ENCODE measurements around the gene NPHP3.
"Not testable (repeated sequence)": the region's sequence is repeated elsewhere in the genome, so short reads cannot be mapped to it uniquely, and the experiment has no call there.

NPHP3 gene, protein sequence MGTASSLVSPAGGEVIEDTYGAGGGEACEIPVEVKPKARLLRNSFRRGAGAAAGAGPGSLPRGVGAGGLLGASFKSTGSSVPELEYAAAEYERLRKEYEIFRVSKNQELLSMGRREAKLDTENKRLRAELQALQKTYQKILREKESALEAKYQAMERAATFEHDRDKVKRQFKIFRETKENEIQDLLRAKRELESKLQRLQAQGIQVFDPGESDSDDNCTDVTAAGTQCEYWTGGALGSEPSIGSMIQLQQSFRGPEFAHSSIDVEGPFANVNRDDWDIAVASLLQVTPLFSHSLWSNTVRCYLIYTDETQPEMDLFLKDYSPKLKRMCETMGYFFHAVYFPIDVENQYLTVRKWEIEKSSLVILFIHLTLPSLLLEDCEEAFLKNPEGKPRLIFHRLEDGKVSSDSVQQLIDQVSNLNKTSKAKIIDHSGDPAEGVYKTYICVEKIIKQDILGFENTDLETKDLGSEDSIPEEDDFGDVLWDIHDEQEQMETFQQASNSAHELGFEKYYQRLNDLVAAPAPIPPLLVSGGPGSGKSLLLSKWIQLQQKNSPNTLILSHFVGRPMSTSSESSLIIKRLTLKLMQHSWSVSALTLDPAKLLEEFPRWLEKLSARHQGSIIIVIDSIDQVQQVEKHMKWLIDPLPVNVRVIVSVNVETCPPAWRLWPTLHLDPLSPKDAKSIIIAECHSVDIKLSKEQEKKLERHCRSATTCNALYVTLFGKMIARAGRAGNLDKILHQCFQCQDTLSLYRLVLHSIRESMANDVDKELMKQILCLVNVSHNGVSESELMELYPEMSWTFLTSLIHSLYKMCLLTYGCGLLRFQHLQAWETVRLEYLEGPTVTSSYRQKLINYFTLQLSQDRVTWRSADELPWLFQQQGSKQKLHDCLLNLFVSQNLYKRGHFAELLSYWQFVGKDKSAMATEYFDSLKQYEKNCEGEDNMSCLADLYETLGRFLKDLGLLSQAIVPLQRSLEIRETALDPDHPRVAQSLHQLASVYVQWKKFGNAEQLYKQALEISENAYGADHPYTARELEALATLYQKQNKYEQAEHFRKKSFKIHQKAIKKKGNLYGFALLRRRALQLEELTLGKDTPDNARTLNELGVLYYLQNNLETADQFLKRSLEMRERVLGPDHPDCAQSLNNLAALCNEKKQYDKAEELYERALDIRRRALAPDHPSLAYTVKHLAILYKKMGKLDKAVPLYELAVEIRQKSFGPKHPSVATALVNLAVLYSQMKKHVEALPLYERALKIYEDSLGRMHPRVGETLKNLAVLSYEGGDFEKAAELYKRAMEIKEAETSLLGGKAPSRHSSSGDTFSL (N-terminal part only)

DNA sequence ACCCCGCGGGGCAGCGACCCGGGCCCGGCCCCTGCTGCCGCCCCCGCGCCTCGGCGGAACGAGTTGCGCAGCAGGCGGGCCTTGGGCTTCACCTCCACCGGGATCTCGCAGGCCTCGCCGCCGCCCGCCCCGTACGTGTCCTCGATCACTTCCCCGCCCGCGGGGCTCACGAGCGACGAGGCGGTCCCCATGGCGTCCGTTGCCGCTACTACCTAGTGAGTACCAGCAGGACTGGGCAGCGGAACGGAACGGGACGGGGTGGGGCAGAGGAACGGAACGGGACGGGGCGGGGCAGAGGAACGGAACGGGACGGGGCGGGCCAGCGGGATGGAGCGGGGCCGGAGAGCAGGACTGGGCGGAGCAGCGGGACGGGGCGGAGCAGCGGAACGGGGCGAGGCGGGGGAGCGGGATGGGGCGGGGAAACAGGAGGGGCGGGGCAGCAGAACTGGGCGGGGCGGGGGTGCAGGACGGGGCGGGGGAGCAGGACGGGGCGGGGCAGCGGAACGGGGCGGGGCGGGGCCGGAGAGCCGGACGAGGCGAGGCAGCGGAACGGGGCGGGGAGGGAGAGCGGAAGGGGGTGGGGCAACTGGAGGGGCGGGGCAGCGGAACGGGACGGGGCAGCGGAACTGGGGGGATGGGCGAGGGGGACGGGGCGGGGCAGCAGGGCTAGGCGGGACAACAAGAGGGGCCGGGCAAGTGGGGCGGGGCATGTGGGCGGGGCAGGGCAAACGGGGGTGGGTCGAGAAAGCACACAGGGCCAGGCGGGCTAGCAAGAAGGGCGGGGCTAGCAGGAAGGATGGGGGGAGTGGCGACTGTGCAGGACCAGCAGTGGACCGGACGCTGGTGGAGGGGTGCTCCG, at the start of gene NPHP3:
TSS of gene NPHP3 (minus strand) at position 245 of the 859 bp plus-strand sequence. CDS start at position 191, 54 bp downstream.
- peaks cover 0 to 13% of the 10 kb centered on the region in 2 donors for H3K36me3 ChIP-seq (ENCODE audit: control insufficient read depth in 1 of 2, insufficient read depth in 2 of 2, low read length in 2 of 2)
- H3K9me3 ChIP-seq (ENCODE audit: control insufficient read depth in 1 of 2, low read length in 2 of 2): no peaks in the 10 kb centered on the region
- no peaks in the 10 kb centered on the region for H3K27me3 ChIP-seq (ENCODE audit: low read depth, low read length)
- peaks cover 0 to 19% of the 10 kb centered on the region in 2 donors for H3K4me1 ChIP-seq (ENCODE audit: control insufficient read depth in 1 of 2, insufficient read depth in 2 of 2, low read length in 2 of 2)
- peak within 1 kb of the TSS; percentile 70 to 78 for H3K4me3 ChIP-seq (ENCODE audit: low read depth in 1 of 2, low read length in 2 of 2)
- peak within 1 kb of the TSS; percentile 62 for H3K27ac ChIP-seq (ENCODE audit: low read length)

DNA sequence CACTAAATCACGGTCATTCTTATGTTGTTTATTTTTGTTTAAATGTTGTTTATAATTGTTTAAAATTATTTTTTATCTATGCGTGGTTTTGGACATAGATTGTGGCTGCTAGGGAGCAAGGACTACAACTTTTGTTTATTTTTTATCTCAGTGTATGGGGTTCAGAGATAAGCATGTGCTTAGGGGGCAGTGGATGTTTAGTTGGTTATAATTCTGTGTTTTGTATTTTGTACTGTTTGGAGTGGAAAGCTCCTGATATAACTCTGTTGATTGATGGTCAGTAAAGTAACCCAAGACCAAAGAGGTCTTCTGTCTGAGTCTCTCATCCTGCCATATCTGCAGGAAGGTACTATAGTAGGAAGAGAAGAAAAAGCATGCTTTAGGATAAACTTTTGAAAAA, 36.5 kb upstream of the NPHP3 start:
- Histone ChIP-seq H3K27ac (ENCODE audit: low read length) (no peak overlapping the region), H3K36me3 (ENCODE audit: control insufficient read depth in 1 of 2, insufficient read depth in 2 of 2, low read length in 2 of 2) (no peaks in the 10 kb centered on the region)

DNA sequence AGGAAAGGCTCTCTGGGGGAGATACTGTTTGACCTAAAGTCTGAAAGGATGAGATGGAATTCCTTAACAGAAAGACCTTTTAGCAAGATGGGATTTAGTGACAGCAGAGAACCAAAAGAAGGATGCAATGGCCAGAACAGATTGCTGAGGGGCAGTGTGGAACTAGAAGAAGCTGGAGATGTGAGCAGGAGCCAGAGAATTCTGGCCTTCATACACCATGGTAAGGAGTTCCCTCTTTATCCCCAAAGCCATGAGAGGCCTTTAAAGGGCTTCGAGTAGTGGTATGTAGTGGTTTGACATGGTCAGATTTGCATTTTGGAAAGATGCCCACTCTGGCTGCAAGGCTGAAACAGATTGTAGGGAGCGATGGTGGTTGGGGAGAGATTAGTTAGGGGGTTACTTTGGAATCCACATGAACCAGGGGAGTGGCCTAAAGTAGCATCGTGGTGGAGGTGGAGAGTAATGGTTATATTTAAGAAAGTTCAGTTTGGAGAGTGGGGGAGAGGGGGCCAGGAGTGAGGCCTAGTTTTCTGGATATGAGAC, 34.0 kb upstream of the NPHP3 start:
- H3K4me3 ChIP-seq (ENCODE audit: low read depth in 1 of 2, low read length in 2 of 2): no peak overlapping the region
- no peaks in the 10 kb centered on the region for H3K9me3 ChIP-seq (ENCODE audit: control insufficient read depth in 1 of 2, low read length in 2 of 2)
- H3K36me3 ChIP-seq (ENCODE audit: control insufficient read depth in 1 of 2, insufficient read depth in 2 of 2, low read length in 2 of 2): no peaks in the 10 kb centered on the region
- H3K27ac ChIP-seq (ENCODE audit: low read length): no peak overlapping the region
- no peaks in the 10 kb centered on the region for H3K27me3 ChIP-seq (ENCODE audit: low read depth, low read length)
- no peaks in the 10 kb centered on the region for H3K4me1 ChIP-seq (ENCODE audit: control insufficient read depth in 1 of 2, insufficient read depth in 2 of 2, low read length in 2 of 2)

More for the DNA sequence above, 36.5 kb upstream of the NPHP3 start:
- Histone ChIP-seq H3K27me3 (ENCODE audit: low read depth, low read length) (no peaks in the 10 kb centered on the region), H3K4me1 (ENCODE audit: control insufficient read depth in 1 of 2, insufficient read depth in 2 of 2, low read length in 2 of 2) (no peaks in the 10 kb centered on the region), H3K4me3 (ENCODE audit: low read depth in 1 of 2, low read length in 2 of 2) (no peak overlapping the region), H3K9me3 (ENCODE audit: control insufficient read depth in 1 of 2, low read length in 2 of 2) (no peaks in the 10 kb centered on the region)

DNA sequence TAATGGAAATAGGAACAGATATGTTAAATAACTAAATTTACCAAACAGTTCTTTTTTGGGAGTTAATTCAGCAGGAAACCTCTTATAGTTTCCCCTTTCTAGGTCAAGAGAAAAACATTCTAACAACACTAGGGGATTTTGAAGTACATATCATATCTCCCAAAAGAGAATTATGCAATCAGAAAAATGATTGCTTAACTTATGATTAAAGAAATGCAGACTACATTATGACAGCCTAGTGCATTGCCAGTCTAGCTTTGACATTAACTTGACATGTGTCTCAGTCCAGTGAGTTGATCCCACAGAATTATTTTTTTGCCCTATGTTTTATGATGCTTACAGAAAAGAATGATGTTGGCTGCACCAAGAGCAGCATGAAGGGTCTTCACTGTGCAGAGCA, 31.7 kb upstream of the NPHP3 start:
- no peaks in the 10 kb centered on the region for H3K4me1 ChIP-seq (ENCODE audit: control insufficient read depth in 1 of 2, insufficient read depth in 2 of 2, low read length in 2 of 2)
- H3K27ac ChIP-seq (ENCODE audit: low read length): no peak overlapping the region
- no peak overlapping the region for H3K4me3 ChIP-seq (ENCODE audit: low read depth in 1 of 2, low read length in 2 of 2)
- no peaks in the 10 kb centered on the region for H3K27me3 ChIP-seq (ENCODE audit: low read depth, low read length)
- no peaks in the 10 kb centered on the region for H3K9me3 ChIP-seq (ENCODE audit: control insufficient read depth in 1 of 2, low read length in 2 of 2)
- H3K36me3 ChIP-seq (ENCODE audit: control insufficient read depth in 1 of 2, insufficient read depth in 2 of 2, low read length in 2 of 2): no peaks in the 10 kb centered on the region

DNA sequence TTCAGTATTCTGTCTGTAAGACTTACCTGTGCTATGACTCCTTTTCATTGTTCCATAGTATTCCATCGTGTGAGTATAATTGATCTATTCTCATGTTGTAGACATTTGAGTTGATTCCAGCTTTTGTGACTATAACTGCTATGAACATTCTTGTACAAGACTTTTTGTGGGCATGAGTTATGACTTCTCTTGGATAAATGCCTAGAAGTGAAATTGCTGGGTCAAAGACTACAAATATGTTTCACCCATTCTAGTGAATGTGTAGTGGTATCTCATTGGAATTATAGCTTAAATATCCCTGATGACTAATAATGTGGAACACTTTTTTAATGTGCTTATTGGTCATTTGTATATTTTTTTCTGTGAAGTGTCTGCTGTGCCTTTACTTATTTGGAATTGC, 27.6 kb upstream of the NPHP3 start:
- no peaks in the 10 kb centered on the region for H3K27me3 ChIP-seq (ENCODE audit: low read depth, low read length)
- H3K27ac ChIP-seq (ENCODE audit: low read length): no peak overlapping the region
- no peaks in the 10 kb centered on the region for H3K9me3 ChIP-seq (ENCODE audit: control insufficient read depth in 1 of 2, low read length in 2 of 2)
- no peak overlapping the region for H3K4me3 ChIP-seq (ENCODE audit: low read depth in 1 of 2, low read length in 2 of 2)
- H3K4me1 ChIP-seq (ENCODE audit: control insufficient read depth in 1 of 2, insufficient read depth in 2 of 2, low read length in 2 of 2): no peaks in the 10 kb centered on the region
- H3K36me3 ChIP-seq (ENCODE audit: control insufficient read depth in 1 of 2, insufficient read depth in 2 of 2, low read length in 2 of 2): no peaks in the 10 kb centered on the region

DNA sequence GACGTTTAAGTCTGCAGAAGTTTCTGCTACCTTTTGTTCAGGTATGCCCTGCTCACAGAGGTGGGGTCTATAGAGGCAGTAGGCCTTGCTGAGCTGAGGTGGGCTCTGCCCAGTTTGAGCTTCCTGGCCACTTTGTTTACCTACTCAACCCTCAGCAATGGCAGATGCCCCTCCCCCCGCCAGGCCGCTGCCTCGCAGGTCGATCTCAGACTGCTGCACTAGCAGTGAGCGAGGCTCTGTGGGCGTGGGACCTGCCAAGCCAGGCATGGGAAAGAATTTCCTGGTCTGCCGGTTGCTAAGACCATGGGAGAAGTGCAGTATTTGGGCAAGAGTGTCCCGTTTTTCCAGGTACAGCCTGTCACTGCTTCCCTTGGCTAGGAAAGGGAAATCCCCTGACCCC, 24.5 kb upstream of the NPHP3 start:
- not testable (repeated sequence) for H3K36me3 ChIP-seq (ENCODE audit: control insufficient read depth in 1 of 2, insufficient read depth in 2 of 2, low read length in 2 of 2); H3K27me3 ChIP-seq (ENCODE audit: low read depth, low read length); H3K4me3 ChIP-seq (ENCODE audit: low read depth in 1 of 2, low read length in 2 of 2); H3K27ac ChIP-seq (ENCODE audit: low read length); H3K9me3 ChIP-seq (ENCODE audit: control insufficient read depth in 1 of 2, low read length in 2 of 2); H3K4me1 ChIP-seq (ENCODE audit: control insufficient read depth in 1 of 2, insufficient read depth in 2 of 2, low read length in 2 of 2)

DNA sequence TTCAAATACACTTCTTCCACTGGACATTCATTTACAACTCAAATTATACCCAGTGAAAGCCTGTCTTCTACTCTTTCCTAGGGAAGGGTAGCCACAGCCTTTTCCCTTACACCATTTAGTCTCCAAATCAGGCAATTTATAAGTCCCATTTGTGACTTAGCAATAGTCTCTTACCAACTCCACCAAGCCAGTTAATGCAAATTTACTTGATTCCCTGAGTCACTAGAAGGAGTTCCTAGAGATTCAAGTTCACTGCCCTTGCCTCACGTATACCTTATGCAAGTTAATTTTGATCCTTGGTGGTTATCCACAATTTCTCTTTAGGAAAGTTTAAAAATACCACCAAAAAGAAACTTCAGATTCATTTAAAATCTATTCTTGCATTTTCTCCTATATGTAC, 16.1 kb upstream of the NPHP3 start:
- H3K4me3 ChIP-seq (ENCODE audit: low read depth in 1 of 2, low read length in 2 of 2): no peak overlapping the region
- H3K36me3 ChIP-seq (ENCODE audit: control insufficient read depth in 1 of 2, insufficient read depth in 2 of 2, low read length in 2 of 2): no peaks in the 10 kb centered on the region
- no peaks in the 10 kb centered on the region for H3K4me1 ChIP-seq (ENCODE audit: control insufficient read depth in 1 of 2, insufficient read depth in 2 of 2, low read length in 2 of 2)
- no peaks in the 10 kb centered on the region for H3K9me3 ChIP-seq (ENCODE audit: control insufficient read depth in 1 of 2, low read length in 2 of 2)
- no peaks in the 10 kb centered on the region for H3K27me3 ChIP-seq (ENCODE audit: low read depth, low read length)
- no peak overlapping the region for H3K27ac ChIP-seq (ENCODE audit: low read length)

DNA sequence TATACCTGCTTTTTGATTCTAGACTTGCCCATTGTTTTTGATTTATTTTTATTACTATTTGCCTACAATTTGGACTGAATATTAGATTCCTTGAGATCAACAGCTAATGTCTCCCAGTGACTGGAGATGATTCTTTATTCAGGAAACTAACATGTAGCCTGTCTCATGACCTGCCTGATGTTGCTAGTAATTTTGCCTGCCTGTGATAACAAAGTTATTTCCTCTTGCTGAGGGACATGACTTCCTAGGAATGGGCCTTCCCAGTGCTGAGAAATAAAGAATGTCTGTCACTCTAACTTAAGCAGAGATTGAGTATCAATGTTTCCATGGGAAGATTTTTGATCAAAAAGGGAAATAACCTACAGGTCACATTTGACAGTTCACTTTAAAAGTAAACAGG, 13.4 kb upstream of the NPHP3 start:
- no peaks in the 10 kb centered on the region for H3K36me3 ChIP-seq (ENCODE audit: control insufficient read depth in 1 of 2, insufficient read depth in 2 of 2, low read length in 2 of 2)
- no peaks in the 10 kb centered on the region for H3K4me1 ChIP-seq (ENCODE audit: control insufficient read depth in 1 of 2, insufficient read depth in 2 of 2, low read length in 2 of 2)
- no peaks in the 10 kb centered on the region for H3K27me3 ChIP-seq (ENCODE audit: low read depth, low read length)
- no peaks in the 10 kb centered on the region for H3K9me3 ChIP-seq (ENCODE audit: control insufficient read depth in 1 of 2, low read length in 2 of 2)
- H3K4me3 ChIP-seq (ENCODE audit: low read depth in 1 of 2, low read length in 2 of 2): no peak overlapping the region
- H3K27ac ChIP-seq (ENCODE audit: low read length): no peak overlapping the region

DNA sequence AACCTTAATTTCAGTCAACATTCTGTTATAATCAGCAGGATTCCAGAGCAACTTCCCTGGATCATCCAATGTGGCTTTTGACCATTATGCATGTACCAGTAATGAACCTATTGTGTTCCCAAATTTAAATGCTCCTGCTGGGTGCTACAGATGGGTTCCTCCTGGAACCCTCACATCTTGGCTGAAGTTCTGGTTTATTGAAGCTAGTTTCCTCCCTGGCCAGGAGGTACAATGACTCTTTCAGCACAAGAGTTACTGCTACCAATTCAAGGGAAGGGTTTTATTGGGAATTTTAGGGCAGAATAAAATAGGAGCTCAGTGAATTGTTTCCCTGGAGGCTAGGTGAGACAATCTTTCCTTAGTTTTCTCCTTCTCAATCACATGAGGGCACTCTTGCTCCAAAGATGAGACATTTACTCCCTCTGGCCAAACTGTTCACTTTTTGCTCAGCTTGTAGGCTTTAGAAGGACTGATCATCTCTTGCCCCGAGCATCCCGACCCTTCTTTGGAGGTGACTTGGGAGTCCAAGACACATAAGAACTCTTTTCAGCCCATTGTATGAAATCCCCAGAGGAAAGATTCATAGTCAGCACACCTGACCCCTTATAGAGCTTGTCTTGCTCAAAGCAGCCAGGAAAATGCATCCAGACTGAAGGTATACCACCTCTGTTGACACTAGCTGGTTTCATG, 8.8 kb upstream of the NPHP3 start:
- Histone ChIP-seq H3K4me3 (ENCODE audit: low read depth in 1 of 2, low read length in 2 of 2) (no peak overlapping the region), H3K36me3 (ENCODE audit: control insufficient read depth in 1 of 2, insufficient read depth in 2 of 2, low read length in 2 of 2) (no peaks in the 10 kb centered on the region), H3K27ac (ENCODE audit: low read length) (no peak overlapping the region), H3K9me3 (ENCODE audit: control insufficient read depth in 1 of 2, low read length in 2 of 2) (no peaks in the 10 kb centered on the region), H3K4me1 (ENCODE audit: control insufficient read depth in 1 of 2, insufficient read depth in 2 of 2, low read length in 2 of 2) (no peaks in the 10 kb centered on the region), H3K27me3 (ENCODE audit: low read depth, low read length) (no peaks in the 10 kb centered on the region)

DNA sequence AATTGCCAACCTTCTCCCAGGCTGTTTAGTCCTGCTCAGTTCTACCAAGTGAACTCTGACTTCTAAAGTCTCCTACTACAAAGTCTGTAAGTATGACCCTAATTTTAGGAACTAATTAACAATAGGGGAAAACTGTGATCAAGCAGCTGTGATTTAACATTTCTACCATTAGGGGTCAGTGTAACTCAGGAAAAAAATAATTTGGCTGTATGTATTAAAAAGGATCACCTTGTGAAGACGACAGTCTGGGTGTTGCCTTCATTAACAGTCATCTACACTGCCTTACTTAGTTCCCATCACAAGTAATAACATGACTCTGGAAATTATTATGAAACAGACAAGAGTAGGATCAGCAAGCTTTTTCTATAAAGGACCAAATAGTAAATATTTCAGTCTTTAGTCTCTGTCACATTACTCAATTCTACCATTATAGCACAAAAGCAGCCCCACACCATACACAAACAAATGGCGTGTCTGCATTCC, 4.2 kb upstream of the NPHP3 start:
- Histone ChIP-seq H3K4me3 (ENCODE audit: low read depth in 1 of 2, low read length in 2 of 2) (no peak overlapping the region), H3K9me3 (ENCODE audit: control insufficient read depth in 1 of 2, low read length in 2 of 2) (no peaks in the 10 kb centered on the region), H3K4me1 (ENCODE audit: control insufficient read depth in 1 of 2, insufficient read depth in 2 of 2, low read length in 2 of 2) (no peaks in the 10 kb centered on the region), H3K27ac (ENCODE audit: low read length) (no peak overlapping the region), H3K27me3 (ENCODE audit: low read depth, low read length) (no peaks in the 10 kb centered on the region), H3K36me3 (ENCODE audit: control insufficient read depth in 1 of 2, insufficient read depth in 2 of 2, low read length in 2 of 2) (no peaks in the 10 kb centered on the region)
